ENCODE results near the gene LGALS9.

The LGALS9 gene

GRCh38 chr17:27591986-27592385 is 39.0 kb upstream of the LGALS9 start:
- Histone ChIP-seq H3K27me3 (ENCODE audit: insufficient read depth, low read length, poor library complexity) (no peaks in the 10 kb centered on the region), H3K4me2 (ENCODE audit: insufficient read depth, low read length) (no peak overlapping the region), H4K20me1 (ENCODE audit: insufficient read depth, low read length) (no peaks in the 10 kb centered on the region), H3K4me1 (ENCODE audit: insufficient read depth, low read length) (no peaks in the 10 kb centered on the region), H3K9ac (ENCODE audit: low read depth, low read length) (no peak overlapping the region), H3K27ac (ENCODE audit: low read length) (no peak overlapping the region), H3K9me3 (ENCODE audit: insufficient read depth, low read length, severe bottlenecking) (no peaks in the 10 kb centered on the region), H3K79me2 (ENCODE audit: insufficient read depth, low read length) (no peaks in the 10 kb centered on the region), H3K4me3 (ENCODE audit: low read depth in 1 of 2, low read length in 2 of 2) (no peak overlapping the region), H2AFZ (ENCODE audit: low read depth, low read length) (no peak overlapping the region), H3K36me3 (ENCODE audit: insufficient read depth, low read length) (no peaks in the 10 kb centered on the region)
- TF ChIP-seq EZH2 (IDR thresholded peaks at IDR 0.05; ENCODE audit: borderline replicate concordance, low read depth, low read length, severe bottlenecking) (no peak), CTCF (IDR thresholded peaks at IDR 0.05; ENCODE audit: borderline replicate concordance, extremely low read depth, low read length, poor library complexity, severe bottlenecking) (no peak)
- DNase-seq (no peak), ATAC-seq (ENCODE audit: insufficient read depth, low read depth) (no peak)

- Histone ChIP-seq H3K4me1 (ENCODE audit: insufficient read depth, low read length) (no peaks in the 10 kb centered on the region), H3K4me2 (ENCODE audit: insufficient read depth, low read length) (no peak overlapping the region), H3K79me2 (ENCODE audit: insufficient read depth, low read length) (no peaks in the 10 kb centered on the region), H4K20me1 (ENCODE audit: insufficient read depth, low read length) (no peaks in the 10 kb centered on the region), H3K27ac (ENCODE audit: low read length) (no peak overlapping the region), H3K4me3 (ENCODE audit: low read depth in 1 of 2, low read length in 2 of 2) (no peak overlapping the region), H2AFZ (ENCODE audit: low read depth, low read length) (no peak overlapping the region), H3K9ac (ENCODE audit: low read depth, low read length) (no peak overlapping the region), H3K36me3 (ENCODE audit: insufficient read depth, low read length) (no peaks in the 10 kb centered on the region), H3K27me3 (ENCODE audit: insufficient read depth, low read length, poor library complexity) (no peaks in the 10 kb centered on the region), H3K9me3 (ENCODE audit: insufficient read depth, low read length, severe bottlenecking) (no peaks in the 10 kb centered on the region)
- ATAC-seq (ENCODE audit: insufficient read depth, low read depth) (no peak), DNase-seq (no peak)
- TF ChIP-seq CTCF (IDR thresholded peaks at IDR 0.05; ENCODE audit: borderline replicate concordance, extremely low read depth, low read length, poor library complexity, severe bottlenecking) (no peak), EZH2 (IDR thresholded peaks at IDR 0.05; ENCODE audit: borderline replicate concordance, low read depth, low read length, severe bottlenecking) (no peak)
Measured at GRCh38 chr17:27593232-27593856, 37.6 kb upstream of the LGALS9 start.

- H2AFZ ChIP-seq (ENCODE audit: low read depth, low read length) = no peak overlapping the region
- H3K4me1 ChIP-seq (ENCODE audit: insufficient read depth, low read length) = no peaks in the 10 kb centered on the region
- TF ChIP-seq CTCF (IDR thresholded peaks at IDR 0.05; ENCODE audit: borderline replicate concordance, extremely low read depth, low read length, poor library complexity, severe bottlenecking) (no peak), EZH2 (IDR thresholded peaks at IDR 0.05; ENCODE audit: borderline replicate concordance, low read depth, low read length, severe bottlenecking) (no peak)
- H3K4me2 ChIP-seq (ENCODE audit: insufficient read depth, low read length) = no peak overlapping the region
- H3K9ac ChIP-seq (ENCODE audit: low read depth, low read length) = no peak overlapping the region
- H4K20me1 ChIP-seq (ENCODE audit: insufficient read depth, low read length) = no peaks in the 10 kb centered on the region
- no peaks in the 10 kb centered on the region for H3K27me3 ChIP-seq (ENCODE audit: insufficient read depth, low read length, poor library complexity)
- H3K9me3 ChIP-seq (ENCODE audit: insufficient read depth, low read length, severe bottlenecking) = no peaks in the 10 kb centered on the region
- H3K27ac ChIP-seq (ENCODE audit: low read length) = no peak overlapping the region
- no peak for ATAC-seq (ENCODE audit: insufficient read depth, low read depth)
- no peaks in the 10 kb centered on the region for H3K36me3 ChIP-seq (ENCODE audit: insufficient read depth, low read length)
- no peak for DNase-seq
- no peaks in the 10 kb centered on the region for H3K79me2 ChIP-seq (ENCODE audit: insufficient read depth, low read length)
- H3K4me3 ChIP-seq (ENCODE audit: low read depth in 1 of 2, low read length in 2 of 2) = no peak overlapping the region
Measured at GRCh38 chr17:27593857-27594255, 37.1 kb upstream of the LGALS9 start.
